C1 segment of cervical spinal cord (tissue), 14 donors: ENCODE results near the gene S1PR5.
"Not testable (repeated sequence)": the region's sequence is repeated elsewhere in the genome, so short reads cannot be mapped to it uniquely, and the experiment has no call there.

Experiments
- DNase-seq, 14 donors: peaks; one replicate each; lab custom pipeline; 2025; lab: John Stamatoyannopoulos, UW

S1PR5 gene, protein sequence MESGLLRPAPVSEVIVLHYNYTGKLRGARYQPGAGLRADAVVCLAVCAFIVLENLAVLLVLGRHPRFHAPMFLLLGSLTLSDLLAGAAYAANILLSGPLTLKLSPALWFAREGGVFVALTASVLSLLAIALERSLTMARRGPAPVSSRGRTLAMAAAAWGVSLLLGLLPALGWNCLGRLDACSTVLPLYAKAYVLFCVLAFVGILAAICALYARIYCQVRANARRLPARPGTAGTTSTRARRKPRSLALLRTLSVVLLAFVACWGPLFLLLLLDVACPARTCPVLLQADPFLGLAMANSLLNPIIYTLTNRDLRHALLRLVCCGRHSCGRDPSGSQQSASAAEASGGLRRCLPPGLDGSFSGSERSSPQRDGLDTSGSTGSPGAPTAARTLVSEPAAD

DNA sequence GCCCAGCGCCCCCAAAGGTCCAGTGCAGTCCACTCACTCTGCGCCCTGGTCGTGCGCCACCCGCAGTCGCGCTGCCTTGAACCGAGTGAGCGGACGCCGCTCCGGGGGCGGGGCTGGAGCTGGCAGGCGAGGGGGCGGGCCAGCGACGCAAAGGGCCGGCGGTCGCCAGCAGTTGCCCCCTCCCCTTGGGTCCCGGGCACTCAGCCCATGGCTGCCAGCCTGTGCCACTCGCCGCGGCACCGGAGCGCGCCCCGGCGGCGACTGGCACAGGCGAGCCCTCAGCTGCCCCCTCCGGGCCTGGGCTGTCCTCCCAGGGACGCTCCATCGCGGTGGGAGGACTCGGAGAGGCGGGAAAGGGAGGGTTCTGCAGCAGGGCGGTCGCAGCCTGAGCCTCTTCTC, at the start of gene S1PR5:
Gene S1PR5 (minus strand): TSS at position 87 of the 399 bp plus-strand sequence. CDS start 2,436 bp downstream, outside the sequence.
- DNase-seq, result peak in 13 of 14 donors; percentile 14 to 92 (median 75)

DNA sequence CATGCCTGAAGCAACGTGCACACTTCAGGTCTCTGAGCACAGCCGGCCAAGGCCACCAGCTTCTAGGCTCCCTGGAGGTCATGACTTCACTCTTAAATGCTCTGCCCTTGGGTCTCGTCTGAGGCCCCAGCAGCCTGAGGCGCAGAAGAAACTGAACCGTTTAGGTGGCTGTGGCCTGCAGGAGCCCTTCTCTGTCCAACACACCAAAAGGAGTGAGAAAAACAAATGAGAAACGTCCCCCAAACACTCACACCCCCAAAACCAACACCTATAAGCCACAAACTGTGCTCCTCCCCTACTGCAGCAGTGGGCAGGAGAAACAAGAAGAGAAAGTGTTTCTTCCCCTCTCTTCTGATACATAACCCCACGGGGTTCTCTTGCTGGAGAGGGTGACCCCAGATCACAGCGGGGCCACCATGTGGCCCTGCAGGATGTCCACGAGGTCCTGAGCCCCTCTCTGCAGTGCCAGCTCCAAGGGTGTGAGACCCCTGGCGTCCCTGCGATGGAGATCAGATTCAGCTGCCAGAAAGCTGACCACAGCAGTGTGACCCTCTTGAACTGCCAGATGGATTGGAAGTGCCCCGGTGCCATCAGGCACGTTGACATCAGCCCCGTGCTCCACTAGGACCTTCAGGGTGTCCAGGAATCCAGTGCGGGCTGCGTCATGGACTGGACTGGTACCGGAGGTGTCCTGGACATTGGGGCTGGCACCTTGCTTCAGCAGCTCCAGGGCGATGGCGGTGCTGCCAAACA, 49.6 kb upstream of the S1PR5 start:
- peak in 3 of 14 donors; percentile 10 to 24 (median 22) for DNase-seq

DNA sequence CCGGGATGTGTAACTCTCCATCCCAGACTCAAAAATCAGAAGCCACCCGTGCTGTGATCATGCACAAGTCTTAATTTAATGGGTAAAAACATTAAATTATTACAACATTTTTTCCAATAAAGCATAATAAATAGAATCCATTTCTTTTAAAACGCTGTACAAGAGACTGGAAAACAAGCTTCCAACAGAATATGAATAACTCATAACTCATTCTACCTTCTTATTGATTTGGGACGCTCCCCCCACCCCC, 49.1 kb upstream of the S1PR5 start:
- no peak for DNase-seq

DNA sequence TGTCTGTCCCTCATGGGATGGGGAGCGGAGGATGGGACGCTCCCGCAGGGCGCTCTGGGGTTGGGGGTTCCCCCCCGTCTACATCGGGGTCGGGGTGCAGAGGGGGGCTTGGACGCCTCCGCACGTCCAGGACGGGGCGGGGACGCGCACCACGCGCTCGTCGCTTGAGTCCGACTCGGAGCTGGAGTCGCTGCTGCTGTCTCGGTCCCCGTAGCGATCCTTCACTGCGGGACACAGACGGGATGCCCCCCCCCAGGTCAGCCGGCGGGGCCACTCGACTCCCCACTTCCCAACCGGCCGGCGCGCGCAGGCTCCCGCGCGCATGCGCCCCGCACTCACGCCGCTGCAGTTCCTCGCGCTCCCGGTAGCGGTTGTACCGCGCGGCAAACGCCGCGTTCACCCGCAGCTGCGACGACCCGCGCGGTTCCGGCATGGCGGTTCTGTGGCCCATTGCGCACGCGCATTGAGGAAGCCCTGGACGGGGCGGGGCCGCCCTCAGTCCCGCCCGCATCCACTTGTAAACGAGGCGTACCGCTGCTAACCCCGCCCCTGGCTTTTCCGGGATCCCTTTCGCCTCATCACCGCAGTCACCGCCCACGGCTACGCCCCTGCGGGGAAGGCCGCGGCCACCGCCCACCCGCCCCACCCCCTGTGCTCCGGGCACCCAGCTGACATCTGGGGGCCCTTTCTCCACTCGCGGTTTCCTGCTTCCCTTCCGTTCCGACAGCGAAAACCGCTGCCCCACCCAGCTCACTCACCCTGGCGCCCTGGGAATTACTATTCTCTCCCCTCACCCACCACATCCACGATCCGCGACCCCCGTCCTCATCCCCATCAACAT, 48.5 kb upstream of the S1PR5 start, which contains the start of gene KRI1:
Gene KRI1 (minus strand): TSS at position 444 of the 841 bp plus-strand sequence. CDS start 11 bp downstream, at position 433.
- DNase-seq, result peak; percentile 35 to 99 (median 92)

DNA sequence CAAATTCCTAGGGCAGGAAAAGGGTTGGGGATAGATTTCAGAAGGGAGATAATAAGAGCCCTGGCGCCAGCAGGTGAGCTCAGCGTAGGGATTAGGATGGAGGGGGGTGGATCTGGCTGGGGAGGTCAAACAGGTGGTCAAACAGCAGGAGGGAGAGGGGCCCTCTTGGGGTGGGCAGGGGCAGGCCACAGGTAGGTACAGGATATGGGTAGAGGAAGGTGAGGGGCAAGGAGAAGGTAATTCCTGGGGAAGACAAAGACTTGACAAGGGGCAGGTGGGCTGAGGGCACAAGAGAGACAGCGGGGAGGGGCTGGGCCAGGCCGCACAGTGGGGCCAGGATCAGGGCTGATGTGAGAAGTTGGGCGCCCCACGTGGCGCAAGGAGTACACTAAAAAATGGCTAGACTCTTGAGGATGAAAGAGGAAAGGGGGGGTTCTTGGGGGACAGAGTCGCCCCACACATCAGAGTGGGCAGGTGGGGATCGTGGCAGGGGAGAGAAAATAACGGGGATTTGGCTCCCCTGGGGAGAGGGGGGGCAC, 47.9 kb upstream of the S1PR5 start:
- DNase-seq, result peak in 3 of 14 donors; percentile 16 to 33 (median 23)

DNA sequence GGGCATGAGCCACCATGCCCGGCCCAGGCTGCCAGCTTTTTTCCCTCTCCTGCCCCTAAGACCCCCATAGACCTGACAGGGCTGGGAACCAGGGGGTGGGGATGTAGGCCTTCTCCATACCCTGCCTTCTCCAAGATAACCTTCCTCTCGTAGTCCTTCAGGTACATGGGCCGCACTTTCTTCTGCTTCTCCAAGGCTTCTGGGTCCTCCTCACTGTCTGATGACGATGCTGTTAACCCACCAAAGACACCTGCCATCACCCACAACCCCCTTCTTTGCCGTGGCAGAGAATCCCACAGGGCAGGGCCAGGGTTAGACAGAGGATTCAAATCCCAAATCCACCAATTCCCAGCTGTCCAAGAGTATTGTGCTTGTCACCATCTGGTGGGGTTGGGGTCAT, 45.4 kb upstream of the S1PR5 start:
- DNase-seq, result no peak

DNA sequence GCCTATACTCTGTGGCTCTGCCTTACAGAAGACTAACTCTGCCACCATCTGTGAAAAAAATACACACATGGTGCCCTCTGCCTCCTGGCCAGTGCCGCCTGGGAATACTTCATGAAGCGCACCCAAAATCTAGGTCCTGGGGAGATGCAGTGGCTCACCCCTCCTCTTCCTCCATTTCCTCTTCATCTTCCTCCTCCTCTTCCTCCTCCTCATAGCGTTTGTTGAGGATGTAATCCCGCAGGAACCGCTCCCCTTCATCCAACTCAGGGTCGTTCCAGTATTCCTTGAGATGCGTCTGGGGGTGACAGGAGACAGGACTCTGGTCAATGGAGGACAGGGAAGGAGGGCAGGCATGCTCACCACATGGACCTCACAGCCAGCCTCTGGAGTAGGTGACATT, 42.9 kb upstream of the S1PR5 start:
- no peak for DNase-seq

DNA sequence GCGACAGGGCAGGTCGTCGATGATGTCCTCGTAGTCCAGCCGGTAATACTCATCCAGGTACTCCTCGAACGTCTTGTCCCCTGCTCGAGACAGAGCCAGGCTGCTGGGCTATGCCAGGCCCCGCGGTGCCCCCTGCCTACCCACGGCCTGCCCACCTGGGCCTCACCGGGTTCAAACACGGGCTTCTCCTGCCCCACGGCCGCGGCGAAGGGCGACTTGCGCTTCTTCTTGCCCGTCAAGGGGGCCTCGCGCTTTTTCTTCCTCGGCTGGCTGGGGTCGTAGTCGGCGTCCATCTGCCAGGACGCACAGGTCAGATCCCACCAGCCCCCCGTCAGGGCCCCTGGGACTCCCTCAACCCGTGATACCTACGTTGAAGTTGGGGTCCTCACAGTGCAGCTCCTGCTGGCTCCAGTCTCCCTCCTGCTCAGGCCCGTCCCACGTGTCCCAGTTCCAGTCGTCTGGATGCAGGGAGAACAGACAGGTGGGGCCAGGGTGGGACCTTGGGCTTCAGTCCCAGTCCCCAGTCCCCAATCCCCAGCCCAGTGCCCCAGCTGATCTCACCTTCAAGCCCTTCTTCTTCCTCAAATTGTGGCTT, 40.5 kb upstream of the S1PR5 start:
- DNase-seq, result no peak

DNA sequence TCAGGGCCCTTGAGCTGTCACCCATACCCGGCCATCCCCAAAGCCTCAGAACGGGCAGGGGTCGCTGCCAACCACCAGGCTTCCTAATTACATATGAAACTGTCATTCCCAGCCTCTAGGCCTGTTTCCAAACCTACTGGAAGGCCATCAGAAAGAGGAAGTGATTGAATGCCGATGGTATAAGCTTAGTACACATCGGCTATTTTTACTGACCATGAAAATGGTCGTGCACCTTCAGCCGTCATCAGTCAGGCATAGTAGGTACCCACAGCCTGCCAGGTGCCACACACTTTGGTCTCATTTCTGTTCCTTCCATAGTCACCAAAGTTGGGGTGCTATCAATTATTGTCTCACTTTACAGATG, 38.3 kb upstream of the S1PR5 start:
- DNase-seq, result no peak

DNA sequence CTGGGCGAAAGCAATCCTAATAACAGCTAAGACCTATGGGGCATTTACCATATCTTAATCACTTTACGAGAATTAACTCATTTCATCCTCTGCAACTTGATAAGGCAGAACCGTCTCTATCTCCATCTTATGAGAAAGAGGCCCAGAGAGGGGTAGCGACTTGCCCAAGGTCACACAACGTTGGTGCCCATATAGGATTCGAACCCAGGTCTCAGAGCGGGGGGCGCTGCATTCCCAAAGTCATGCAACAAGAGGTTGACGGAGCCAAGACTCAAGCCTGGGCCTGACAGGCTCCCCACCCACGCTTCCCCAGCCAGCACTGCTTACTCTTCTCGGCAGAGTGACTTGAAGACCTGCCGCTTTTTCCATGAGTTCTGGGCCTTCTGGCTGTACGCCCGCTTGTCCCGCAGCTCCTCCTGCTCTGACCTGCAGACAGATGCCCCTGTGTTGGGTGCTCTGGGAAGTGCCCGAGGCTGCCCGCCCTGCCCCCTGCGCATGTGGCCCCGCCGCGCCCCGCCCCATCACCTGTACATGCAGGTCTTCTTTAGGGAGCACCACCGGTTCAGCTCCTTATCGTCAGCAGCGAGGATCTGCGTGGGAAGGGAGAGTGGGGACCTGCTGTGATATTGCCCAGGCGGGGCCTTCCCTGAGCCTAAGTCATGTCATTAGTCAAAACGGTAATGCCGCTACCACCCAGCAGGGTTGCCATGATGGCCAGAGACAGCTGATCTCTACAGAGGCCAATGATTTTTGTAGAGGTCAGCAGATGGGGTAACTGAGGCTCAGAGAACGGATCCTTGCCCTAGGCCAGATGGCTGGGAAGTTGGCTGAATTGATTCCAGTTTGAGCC, 37.7 kb upstream of the S1PR5 start:
- no peak for DNase-seq

DNA sequence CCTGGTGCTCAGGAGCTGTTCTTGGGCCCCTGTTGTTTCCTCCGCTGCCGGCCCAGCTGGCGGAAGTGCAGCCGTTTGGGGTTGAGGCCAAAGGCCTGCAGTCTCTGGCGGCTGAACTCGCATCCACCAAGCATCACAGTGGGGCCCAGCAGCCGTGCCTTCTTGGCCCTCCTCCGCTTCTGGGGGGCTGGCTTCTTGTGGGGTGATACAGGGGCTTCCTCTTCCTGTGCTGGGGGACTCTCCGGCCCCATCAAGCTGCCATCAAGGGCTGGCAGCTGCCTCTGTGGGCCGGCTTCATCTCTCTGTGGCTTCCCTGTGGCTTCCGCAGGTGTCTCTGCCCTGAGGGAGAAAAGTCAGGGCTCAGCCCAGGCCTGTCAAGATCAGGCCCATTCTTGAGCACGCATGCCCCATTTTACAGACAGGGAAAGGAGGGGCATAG, 36.7 kb upstream of the S1PR5 start:
- DNase-seq, result no peak

DNA sequence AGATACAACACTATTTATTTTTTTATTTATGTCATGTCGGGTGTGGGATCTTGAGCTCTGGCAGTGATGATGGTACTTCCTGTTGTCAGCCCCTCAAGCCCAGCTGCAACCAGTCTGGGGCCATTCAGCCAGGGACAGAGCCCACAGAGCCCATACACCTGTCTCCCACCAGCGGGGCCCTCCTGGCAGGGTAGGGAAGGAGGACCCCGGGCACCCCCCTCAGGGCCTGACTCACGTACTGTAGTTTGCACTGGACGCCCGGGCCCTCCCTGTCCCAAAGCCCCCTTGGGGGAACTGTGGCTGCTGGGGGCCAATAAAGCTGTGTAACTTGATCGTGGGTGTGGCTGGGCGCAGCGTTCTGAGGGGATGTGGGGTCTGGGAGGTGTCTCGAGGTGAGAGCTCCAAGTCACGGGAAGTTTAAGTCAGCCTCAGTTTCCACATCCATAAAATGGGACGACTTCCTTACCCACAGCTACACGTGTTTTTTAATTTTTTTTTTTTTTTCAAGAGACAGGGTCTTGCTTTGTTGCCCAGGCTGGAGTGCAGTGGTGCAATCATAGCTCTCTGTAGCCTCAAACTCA, 35.9 kb upstream of the S1PR5 start:
- DNase-seq, result no peak

DNA sequence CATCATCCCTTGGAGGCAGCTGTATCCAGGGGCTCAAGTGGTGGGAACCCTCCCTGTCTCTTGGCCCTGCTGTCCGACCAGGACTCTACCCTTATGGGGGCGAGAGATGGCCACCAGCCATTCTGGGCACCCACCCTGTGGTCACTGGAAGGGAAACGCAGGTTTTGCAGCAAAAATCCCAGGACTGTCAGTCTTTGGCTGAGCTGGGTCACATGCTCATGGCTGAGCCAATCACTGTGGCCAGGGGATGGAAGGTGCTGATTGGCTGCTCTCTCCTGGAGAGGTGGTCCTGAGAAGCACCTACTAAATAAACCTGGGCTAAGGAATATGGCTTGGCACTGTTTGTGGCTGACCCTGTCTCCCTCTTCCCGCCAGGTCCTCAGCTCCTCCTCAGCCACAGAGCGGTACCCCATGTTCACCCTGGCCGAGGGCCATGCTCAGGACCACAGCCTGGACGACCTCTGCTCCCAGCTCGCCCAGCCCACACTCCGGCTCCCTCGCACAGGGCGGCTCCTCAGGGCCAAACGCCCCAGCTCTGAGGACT, 35.3 kb upstream of the S1PR5 start:
- no peak for DNase-seq

DNA sequence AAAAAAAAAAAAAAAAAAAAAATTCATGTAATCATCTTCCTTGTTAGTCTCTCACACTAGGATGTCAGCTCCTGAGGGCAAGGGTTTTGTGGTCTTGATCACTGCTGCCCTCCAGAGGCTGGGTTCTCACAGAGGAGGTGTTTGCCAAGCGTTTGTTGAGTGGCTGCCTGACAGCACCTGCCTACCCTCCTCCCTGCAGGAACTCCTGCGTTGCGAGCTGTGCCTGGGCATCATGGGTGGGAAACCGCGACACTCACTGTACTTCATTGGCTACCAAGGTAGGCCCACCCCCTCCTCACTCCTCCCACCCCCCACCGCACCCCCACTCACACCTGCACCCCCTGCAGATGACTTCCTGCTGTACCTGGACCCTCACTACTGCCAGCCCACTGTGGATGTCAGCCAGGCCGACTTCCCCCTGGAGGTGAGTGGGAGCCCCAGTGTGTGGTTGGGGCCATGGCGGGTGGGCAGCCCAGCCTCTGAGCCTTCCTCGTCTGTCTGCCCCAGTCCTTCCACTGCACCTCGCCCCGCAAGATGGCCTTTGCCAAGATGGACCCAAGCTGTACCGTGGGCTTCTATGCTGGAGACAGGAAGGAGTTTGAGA, 34.6 kb upstream of the S1PR5 start:
- no peak for DNase-seq

DNA sequence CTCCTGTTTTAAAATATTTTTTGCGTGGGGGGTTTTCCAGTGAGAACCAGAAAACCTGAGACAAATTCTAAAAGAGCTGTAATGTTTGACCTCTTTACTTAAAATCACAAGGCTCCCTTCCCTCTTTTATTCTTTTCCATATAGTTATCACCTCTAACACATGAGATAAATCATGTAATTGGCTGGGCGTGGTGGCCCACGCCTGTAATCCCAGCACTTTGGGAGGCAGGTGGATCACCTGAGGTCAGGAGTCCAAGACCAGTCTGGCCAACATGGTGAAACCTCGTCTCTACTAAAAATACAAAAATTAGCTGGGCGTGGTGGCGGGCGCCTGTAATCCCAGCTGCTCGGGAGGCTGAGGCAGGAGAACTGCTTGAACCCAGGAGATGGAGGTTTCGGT, 33.8 kb upstream of the S1PR5 start:
- DNase-seq, result not testable (repeated sequence)

DNA sequence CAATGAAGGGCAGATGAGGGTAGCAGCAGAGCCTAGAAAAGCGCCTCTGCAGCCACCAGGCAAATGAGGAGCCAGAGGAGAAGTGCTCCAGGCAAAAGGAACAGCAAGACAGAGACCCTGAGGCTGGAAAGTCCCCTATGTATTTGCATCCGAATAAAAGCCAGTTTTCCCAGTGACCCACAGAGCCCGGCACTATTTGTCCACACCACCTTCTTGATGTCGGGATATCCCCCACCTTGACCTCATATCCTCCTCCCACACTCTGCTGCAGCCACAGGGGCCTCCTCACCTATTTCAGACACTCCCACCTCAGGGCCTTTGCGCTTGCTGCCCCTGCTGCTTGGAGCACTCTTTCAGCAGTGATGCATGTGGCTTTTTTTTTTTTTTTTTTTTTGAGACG, 33.1 kb upstream of the S1PR5 start:
- DNase-seq, result no peak

DNA sequence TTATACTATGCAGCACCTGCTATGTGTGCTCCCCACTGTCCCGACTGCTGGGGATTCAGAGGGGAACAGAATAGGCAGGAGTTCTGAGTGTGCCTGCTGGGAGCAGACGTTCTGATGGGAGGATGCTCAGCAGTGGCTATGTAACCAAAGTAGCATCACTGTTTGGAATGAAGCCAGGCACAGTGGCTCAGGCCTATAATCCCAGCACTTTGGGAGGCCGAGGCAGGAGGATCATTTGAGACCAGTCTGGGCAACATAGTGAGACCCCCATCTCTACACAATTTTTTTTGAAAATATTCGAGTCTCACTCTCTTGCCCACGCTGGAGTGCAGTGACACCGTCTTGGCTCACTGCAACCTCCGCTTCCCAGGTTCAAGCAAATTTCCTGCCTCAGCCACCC, 32.5 kb upstream of the S1PR5 start:
- DNase-seq, result no peak

DNA sequence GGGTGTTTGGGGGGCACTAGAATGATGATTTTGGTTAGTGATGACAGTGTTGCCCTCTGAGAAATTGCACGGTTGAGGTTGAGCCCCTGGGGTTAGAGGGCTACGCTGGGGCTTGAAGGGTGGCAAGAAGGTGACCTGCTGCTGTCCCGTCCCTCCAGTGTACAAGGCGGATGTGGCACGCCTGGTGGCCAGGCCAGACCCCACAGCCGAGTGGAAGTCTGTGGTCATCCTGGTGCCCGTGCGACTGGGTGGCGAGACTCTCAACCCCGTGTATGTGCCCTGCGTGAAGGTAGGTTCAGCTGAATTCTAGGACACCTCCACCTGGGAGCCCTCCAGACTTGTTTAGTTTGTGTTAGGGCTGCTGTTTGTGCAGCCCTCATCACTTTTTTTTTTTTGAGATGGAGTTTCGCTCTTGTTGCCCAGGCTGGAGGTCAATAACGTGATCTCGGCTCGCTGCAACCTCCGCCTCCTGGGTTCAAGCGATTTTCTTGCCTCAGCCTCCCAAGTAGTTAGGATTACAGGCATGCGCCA, 31.6 kb upstream of the S1PR5 start:
- DNase-seq, result no peak

DNA sequence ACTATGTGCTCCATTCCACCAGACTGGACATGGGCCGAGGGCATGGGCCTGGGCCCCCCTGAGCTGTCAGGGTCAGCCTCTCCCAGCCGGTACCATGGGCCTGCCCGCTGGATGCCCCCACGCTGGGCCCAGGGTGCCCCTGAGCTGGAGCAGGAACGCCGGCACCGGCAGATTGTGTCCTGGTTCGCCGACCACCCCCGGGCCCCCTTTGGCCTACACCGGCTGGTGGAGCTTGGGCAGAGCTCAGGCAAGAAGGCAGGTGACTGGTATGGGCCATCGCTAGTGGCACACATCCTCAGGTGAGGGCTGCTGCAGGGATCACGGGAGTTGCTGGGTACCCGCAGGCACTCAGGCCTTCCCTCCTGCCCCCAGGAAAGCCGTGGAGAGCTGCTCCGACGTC, 29.6 kb upstream of the S1PR5 start:
- no peak for DNase-seq
